Stimulated activated CD4-positive, alpha-beta T cell treated with anti-CD3 and anti-CD28 coated beads, Interleukin-1b, Interleukin-23, amount 100 ng/mL, for 48 hours (primary cell): ENCODE results near the gene ARHGDIG.
"Not testable (repeated sequence)": the region's sequence is repeated elsewhere in the genome, so short reads cannot be mapped to it uniquely, and the experiment has no call there.

Source experiments
- DNase-seq: peaks from one replicate; pipeline ENCODE4 v3.0.0-alpha.2; 2020

The ARHGDIG gene

GRCh38 chr16:264440-264951, 15.9 kb upstream of the ARHGDIG start:
- DNase-seq, result no peak

GRCh38 chr16:265002-265529, 15.3 kb upstream of the ARHGDIG start:
- DNase-seq, result no peak

GRCh38 chr16:265711-266110, 14.7 kb upstream of the ARHGDIG start:
- DNase-seq, result no peak

GRCh38 chr16:266258-267164, 13.9 kb upstream of the ARHGDIG start:
- no peak for DNase-seq

DNA sequence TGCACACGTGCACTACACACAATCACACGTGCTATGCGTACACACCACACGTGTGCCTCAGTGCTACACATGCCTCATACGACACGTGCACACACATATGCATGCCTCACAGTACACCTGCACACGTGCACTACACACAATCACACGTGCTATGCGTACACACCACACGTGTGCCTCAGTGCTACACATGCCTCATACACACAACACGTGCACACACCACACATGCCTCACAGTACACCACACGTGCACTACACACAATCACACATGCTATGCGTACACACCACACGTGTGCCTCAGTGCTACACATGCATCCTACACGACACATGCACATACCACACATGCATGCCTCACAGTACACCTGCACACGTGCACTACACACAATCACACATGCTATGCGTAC, 12.8 kb upstream of the ARHGDIG start:
- DNase-seq, result not testable (repeated sequence)

DNA sequence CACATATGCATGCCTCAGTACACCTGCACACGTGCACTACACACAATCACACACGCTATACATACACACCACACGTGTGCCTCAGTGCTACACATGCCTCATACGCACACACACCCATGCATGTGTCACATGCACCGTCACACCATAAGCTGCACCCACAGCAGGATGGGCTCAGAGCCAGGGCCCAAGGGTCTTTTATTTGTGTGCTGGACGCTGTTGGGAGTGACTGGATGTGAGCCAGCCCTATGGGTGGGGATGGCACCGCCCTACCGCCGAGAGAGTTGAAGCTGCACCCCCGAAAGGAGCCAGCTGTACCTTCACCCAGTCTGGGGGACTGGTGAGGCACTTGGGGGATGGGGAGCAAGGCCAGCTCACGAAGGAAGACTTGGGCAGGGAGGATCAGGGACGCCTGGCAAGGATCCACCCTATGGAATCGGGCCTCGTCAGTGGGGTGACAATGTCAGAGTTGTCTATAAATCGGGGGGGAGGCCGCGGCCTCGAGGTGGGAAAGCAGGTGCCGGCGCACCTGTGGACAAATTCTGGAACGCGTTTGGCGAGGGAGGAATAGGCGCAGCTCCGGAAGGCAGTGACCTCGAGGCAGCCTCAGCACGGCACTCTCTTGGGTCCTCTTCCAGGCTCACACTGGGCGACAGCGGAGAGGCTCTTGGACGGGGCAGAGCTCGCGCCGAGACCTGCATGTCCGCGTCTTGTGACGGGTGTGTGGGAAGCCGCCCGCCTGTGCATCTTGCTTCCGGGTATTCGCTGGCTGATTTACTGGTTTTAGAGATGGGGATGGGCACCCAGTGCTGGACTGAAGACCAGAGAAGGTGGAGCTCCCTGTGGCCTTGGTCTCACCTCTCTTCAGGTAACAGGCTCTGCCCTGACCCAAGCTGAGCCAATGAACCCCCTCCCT, 12.0 kb upstream of the ARHGDIG start:
- DNase-seq, result no peak

- DNase-seq, result no peak
These were observed 11.2 kb upstream of the ARHGDIG start for GRCh38 chr16:269061-269796.

DNA sequence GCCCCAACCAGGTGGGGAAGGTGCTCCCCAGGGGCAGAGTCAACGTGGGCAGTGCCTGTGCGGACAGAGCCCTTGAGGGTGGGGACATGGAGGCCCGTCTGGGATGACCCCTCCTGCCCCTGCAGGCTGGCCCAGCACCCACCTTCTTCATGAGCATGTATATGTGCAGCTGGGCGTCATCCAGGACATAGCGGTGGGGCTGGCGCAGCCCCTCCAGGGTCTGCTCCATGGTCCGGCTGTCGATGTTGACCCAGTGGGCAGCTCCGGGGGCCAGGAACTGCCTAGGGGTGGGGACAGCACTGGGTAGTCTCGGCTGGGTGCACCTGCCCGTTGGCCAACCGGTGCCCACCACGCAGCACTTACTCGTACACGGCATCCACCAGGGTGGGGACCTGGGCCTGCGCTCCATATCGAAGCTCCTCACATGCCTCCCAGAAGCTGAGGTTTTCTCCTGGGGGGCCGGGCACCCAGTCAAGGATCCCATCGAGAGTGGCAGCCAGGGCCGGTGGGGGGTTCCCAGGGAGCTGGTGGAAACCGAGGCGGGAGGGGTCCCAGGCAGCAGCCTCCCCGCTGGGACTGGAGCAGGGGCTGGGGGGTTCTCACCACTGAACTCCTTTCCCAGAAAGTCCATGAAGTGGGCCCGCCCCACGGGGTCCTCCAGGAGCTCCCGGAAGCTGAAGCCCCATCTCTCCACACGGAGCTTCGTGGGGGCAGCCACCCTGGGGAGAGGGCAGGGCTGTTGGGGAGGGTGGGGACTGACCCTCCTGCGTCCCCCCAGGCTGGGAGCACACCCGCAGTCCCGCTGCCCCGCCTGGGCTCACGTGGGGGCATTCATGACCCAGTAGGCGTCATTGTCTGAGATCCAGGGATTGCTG, 9.8 kb upstream of the ARHGDIG start:
- DNase-seq, result no peak

- no peak for DNase-seq
These were observed 7.5 kb upstream of the ARHGDIG start for GRCh38 chr16:272633-273546.

- no peak for DNase-seq
These were observed 6.6 kb upstream of the ARHGDIG start for GRCh38 chr16:273547-274421.

GRCh38 chr16:275041-275641, 5.2 kb upstream of the ARHGDIG start:
- DNase-seq, result no peak

GRCh38 chr16:275786-276232, 4.6 kb upstream of the ARHGDIG start, which contains the start of gene RGS11:
RGS11 (minus strand) TSS chr16:275944; CDS start chr16:275911, 33 bp downstream.
- no peak for DNase-seq

DNA sequence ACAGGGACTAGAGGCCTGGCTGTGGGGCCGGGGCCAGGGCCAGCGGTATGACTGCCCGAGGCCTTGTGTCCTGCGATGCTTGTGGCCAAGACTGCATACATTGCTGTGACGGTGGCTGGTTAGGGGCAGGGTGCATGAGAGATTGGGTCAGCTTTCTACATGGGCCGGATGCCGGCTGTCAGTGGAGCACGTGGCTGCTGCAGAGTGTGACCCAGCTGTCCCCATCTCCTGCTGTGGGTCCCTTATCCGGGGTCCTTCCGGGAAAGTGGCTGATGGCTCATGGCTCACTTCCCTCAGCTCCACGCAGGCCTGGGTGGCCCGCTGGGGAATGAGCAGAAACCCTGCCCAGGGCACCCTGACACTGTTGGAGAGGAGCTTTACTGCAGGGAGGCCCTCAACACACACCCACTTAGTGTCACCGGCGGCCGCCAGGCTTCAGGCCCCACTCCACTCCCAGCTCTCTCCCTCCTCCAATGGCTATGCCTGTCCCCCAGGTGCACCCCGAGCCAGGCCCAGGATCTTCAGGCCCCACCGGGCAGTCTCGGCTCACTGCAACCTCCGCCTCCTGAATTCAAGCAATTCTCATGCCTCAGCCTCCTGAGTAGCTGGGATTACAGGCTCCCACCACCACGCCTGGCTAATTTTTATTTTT, 3.8 kb upstream of the ARHGDIG start:
- no peak for DNase-seq

DNA sequence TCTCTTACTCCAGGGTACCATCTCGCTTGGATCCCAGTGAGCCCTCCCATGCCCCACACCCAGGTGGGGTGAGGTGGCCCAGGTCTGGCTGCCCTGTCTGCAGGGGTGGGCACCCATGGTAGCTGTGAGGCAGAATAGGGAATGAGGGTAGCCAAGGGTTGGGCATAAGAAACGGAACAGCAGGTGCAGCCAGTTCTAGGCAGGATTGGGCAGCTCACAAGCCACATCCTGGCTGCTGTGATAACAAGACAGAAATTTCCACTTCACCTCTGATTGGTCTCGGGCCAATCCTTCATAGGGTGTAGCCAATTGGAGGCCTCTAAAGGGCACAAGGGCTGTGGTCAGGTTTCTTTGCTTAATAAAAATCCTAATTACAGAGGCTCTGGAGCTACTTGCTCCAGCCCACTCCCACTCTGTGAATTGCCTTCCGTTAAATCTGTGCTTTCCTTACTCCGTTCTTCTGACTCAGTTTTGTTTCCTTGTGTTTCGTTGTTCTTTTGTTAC, 1.5 kb upstream of the ARHGDIG start:
- DNase-seq, result peak; percentile 30

DNA sequence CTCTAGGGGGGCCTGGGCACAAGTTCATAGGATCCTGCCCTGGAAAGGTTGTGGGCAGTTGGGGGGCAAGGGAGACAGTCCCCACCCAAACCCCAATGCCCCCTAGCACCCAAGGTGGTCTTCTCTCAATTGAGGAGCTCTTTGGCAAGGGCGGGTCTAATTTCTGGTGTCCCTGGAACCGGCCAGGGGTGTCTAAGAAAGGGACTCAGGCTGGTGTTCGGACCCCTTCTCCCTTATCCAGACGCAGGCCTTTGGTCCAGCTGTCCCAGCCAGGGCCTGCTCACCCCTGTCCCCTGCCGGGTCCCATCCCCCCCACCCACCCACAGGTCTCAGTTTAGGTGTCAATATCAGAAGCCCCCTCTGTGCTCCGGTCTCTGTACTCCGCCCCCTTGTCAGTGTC, 860 bp upstream of the ARHGDIG start:
- no peak for DNase-seq

DNA sequence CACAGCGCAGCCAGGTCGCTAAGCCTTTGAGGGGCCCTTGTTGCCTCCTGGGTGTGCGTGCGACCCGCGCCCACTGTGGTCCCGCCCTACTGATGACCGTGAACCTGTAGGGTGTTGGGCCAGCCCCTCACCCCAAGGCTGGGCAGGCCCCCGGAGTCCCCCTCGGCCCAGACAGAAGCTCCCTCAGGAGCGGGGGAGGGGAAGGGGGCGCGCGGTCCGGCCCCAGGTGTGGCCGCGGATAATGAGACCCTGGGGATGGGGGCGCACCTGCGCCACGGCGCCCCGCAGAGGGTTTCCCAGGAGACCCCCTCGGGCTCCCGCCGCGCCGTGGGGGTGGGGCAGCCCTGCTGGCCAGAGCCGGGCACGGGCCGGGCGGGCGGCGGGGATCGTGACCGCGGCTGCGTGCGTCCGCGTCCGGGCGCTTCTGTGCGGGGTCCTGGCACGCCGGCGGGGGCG, 358 bp upstream of the ARHGDIG start:
- no peak for DNase-seq

- no peak for DNase-seq
These were observed 734 bp downstream of the ARHGDIG start for GRCh38 chr16:280991-281659.
